Upper lobe of right lung (tissue), 1 donor: ENCODE data around the gene ABCC10. TPM values are rescaled to one million over a fixed set of nuclear protein-coding genes. Genes with fewer than 3 reads are reported as not detected.
"Not testable (repeated sequence)": the region's sequence is repeated elsewhere in the genome, so short reads cannot be mapped to it uniquely, and the experiment has no call there.

Source experiments
- ATAC-seq: fragments of 200-7000 bp; cut with Tn5 transposase; one replicate; pipeline ENCODE4 v1.9.1; 2020; ENCODE audit warnings: mild to moderate bottlenecking, moderate library complexity
- DNase-seq: peaks from one replicate; pipeline ENCODE4 v3.0.0-alpha.2; 2020
- H3K27ac ChIP-seq: fragments of 200-600 bp; one replicate; pipeline ENCODE4 v1.8.0; 2022
- H3K27me3 ChIP-seq: fragments of 200-600 bp; one replicate; pipeline ENCODE4 v1.8.0; 2022; ENCODE audit warnings: mild to moderate bottlenecking
- H3K36me3 ChIP-seq: fragments of 200-600 bp; one replicate; pipeline ENCODE4 v1.8.0; 2022
- H3K4me1 ChIP-seq: fragments of 200-600 bp; one replicate; pipeline ENCODE4 v1.8.0; 2022
- H3K4me3 ChIP-seq: fragments of 200-600 bp; one replicate; pipeline ENCODE4 v1.8.0; 2022; ENCODE audit warnings: mild to moderate bottlenecking
- H3K9me3 ChIP-seq: fragments of 200-600 bp; one replicate; pipeline ENCODE4 v1.8.0; 2022
- CTCF ChIP-seq: fragments of 200-600 bp; IDR thresholded peaks from one replicate; pipeline ENCODE4 v1.8.0; 2022; ENCODE audit warnings: antibody characterized with exemption
- intact Hi-C: fragments of 100-400 bp; cut with DNase I; formaldehyde crosslinking; loops from one replicate; pipeline ENCODE4 v1.11.0; 2022
- total RNA-seq: library from RNA; stranded (reverse); fragmentation: NEBNext Ultra II Directional; extraction: Animal tissue kit (Norgen Biotek cat#: 25700); gene quantifications from one replicate; pipeline ENCODE4 v1.2.1, GENCODE V29; 2021
- donor health status: DM: no; HTN: yes; CAD: no; lungs with severe emphysema.

ABCC10 gene
- total RNA-seq, 1 donor from 2014 or later: 30.0 TPM

- no peak for ATAC-seq
Measured at GRCh38 chr6:43405354-43405753, 22.0 kb upstream of the ABCC10 start.

GRCh38 chr6:43407296-43407695 lies 20.0 kb upstream of the ABCC10 start:
- Histone ChIP-seq H3K9me3 (no peaks in the 10 kb centered on the region), H3K27ac (no peak overlapping the region), H3K36me3 (no peaks in the 10 kb centered on the region), H3K4me3 (no peak overlapping the region), H3K4me1 (no peaks in the 10 kb centered on the region), H3K27me3 (peaks cover 7% of the 10 kb centered on the region)
- DNase-seq (no peak), ATAC-seq (no peak)
- TF ChIP-seq CTCF: no peak
- intact Hi-C loops: no loop called here

More at GRCh38 chr6:43405354-43405753, 22.0 kb upstream of the ABCC10 start:
- no peaks in the 10 kb centered on the region for H3K36me3 ChIP-seq
- no peak for TF ChIP-seq CTCF
- H3K4me3 ChIP-seq: no peak overlapping the region
- H3K27me3 ChIP-seq: peaks cover 7% of the 10 kb centered on the region
- no peak for DNase-seq
- H3K27ac ChIP-seq: no peak overlapping the region
- H3K9me3 ChIP-seq: no peaks in the 10 kb centered on the region
- H3K4me1 ChIP-seq: no peaks in the 10 kb centered on the region
- intact Hi-C loops: no loop called here

- H3K9me3 ChIP-seq: no peaks in the 10 kb centered on the region
- no peaks in the 10 kb centered on the region for H3K4me1 ChIP-seq
- no peak for TF ChIP-seq CTCF
- intact Hi-C loops: no loop called here
- H3K27ac ChIP-seq: no peak overlapping the region
- ATAC-seq (no peak), DNase-seq (no peak)
- peaks cover 7% of the 10 kb centered on the region for H3K27me3 ChIP-seq
- H3K36me3 ChIP-seq: no peaks in the 10 kb centered on the region
- H3K4me3 ChIP-seq: no peak overlapping the region
Measured at GRCh38 chr6:43408259-43408658, 19.1 kb upstream of the ABCC10 start.

GRCh38 chr6:43410776-43411175 lies 16.6 kb upstream of the ABCC10 start:
- ATAC-seq, DNase-seq, H3K36me3 ChIP-seq, intact Hi-C loops, H3K4me1 ChIP-seq, H3K27ac ChIP-seq, H3K9me3 ChIP-seq, H3K4me3 ChIP-seq, H3K27me3 ChIP-seq: not testable (repeated sequence)

- H3K4me1 ChIP-seq: no peaks in the 10 kb centered on the region
- peak; percentile 9 for ATAC-seq
- H3K27ac ChIP-seq: no peak overlapping the region
- no peak for TF ChIP-seq CTCF
- H3K36me3 ChIP-seq: no peaks in the 10 kb centered on the region
- DNase-seq: no peak
- H3K9me3 ChIP-seq: no peaks in the 10 kb centered on the region
- no peaks in the 10 kb centered on the region for H3K27me3 ChIP-seq
- H3K4me3 ChIP-seq: no peak overlapping the region
- intact Hi-C loops: no loop called here
Measured at GRCh38 chr6:43412541-43412940, 14.8 kb upstream of the ABCC10 start.

- H3K4me1 ChIP-seq: no peaks in the 10 kb centered on the region
- ATAC-seq (peak; percentile 38), DNase-seq (no peak)
- H3K27ac ChIP-seq: no peak overlapping the region
- no peak for TF ChIP-seq CTCF
- H3K4me3 ChIP-seq: no peak overlapping the region
- no peaks in the 10 kb centered on the region for H3K9me3 ChIP-seq
- H3K27me3 ChIP-seq: no peaks in the 10 kb centered on the region
- no peaks in the 10 kb centered on the region for H3K36me3 ChIP-seq
- intact Hi-C loops: no loop called here
Measured at GRCh38 chr6:43413002-43413401, 14.3 kb upstream of the ABCC10 start.

- H3K4me3 ChIP-seq, H3K9me3 ChIP-seq, H3K27ac ChIP-seq, H3K36me3 ChIP-seq, H3K4me1 ChIP-seq, ATAC-seq, intact Hi-C loops, H3K27me3 ChIP-seq, DNase-seq: not testable (repeated sequence)
Measured at GRCh38 chr6:43415275-43415674, 12.1 kb upstream of the ABCC10 start.
